Psoas muscle (tissue), 8 donors: ENCODE results near the gene EIF6. TPM values are rescaled to one million over a fixed set of nuclear protein-coding genes. Genes with fewer than 3 reads are reported as not detected.

Source experiments
- ATAC-seq, 4 donors: fragments of 200-7000 bp; cut with Tn5 transposase; one replicate each; pipeline ENCODE4 v1.9.1; 2020; ENCODE audit warnings: moderate library complexity in 3 of 4, mild to moderate bottlenecking in 2 of 4
- DNase-seq, 2 donors: peaks; one replicate each; pipeline ENCODE4 v3.0.0-alpha.2; 2020
- H3K27ac ChIP-seq: fragments of 200-600 bp; one replicate; pipeline ENCODE4 v1.8.0; 2022
- H3K27me3 ChIP-seq, 3 donors: fragments of 200-600 bp in 1 of 3; one replicate each; pipeline versions ENCODE4 v1.6.1 to v1.8.0; 2013 to 2022; ENCODE audit warnings: low read length in 2 of 3, mild to moderate bottlenecking in 2 of 3, moderate library complexity in 1 of 3; ENCODE audit not compliant: insufficient read depth in 3 of 3
- H3K36me3 ChIP-seq, 2 donors: fragments of 200-600 bp in 1 of 2; one replicate each; pipeline versions ENCODE4 v1.6.1 to v1.8.0; 2013 to 2022; ENCODE audit warnings: low read depth in 1 of 2, mild to moderate bottlenecking in 1 of 2, moderate library complexity in 1 of 2; ENCODE audit not compliant: insufficient read depth in 1 of 2
- H3K4me1 ChIP-seq: fragments of 200-600 bp; one replicate; pipeline ENCODE4 v1.8.0; 2022
- H3K4me3 ChIP-seq: fragments of 200-600 bp; one replicate; pipeline ENCODE4 v1.8.0; 2022; ENCODE audit warnings: mild to moderate bottlenecking
- H3K9me3 ChIP-seq: fragments of 200-600 bp; one replicate; pipeline ENCODE4 v1.8.0; 2022
- WGBS, 3 donors: extraction: QIAGEN DNeasy Blood & Tissue Kit; methylation state at CpG; one replicate each; pipeline versions ENCODE4 v1.1.6 to v1.1.7; 2013; 5-methylcytosine and 5-hydroxymethylcytosine counted together
- intact Hi-C, 2 donors: fragments of 100-400 bp; cut with DNase I; formaldehyde crosslinking; loops; one replicate each; pipeline versions ENCODE4 v1.11.0 to v1.14.2; 2022
- polyA plus RNA-seq, 3 donors: library from polyadenylated mRNA; stranded (reverse); fragments of 200-250 nt; gene quantifications; one replicate each; pipeline ENCODE4 v1.2.3, GENCODE V29; 2013
- total RNA-seq, 4 donors: library from RNA; stranded (reverse); fragmentation: NEBNext Ultra II Directional in 2 of 4; extraction: Animal tissue kit (Norgen Biotek cat#: 25700) in 2 of 4; gene quantifications; one replicate each; pipeline versions ENCODE4 v1.2.1 to v1.2.4, GENCODE V29; 2021 to 2023
- TF ChIP-seq, protein P1 (sequence below): fragments of 200-600 bp; IDR thresholded peaks from one replicate; pipeline ENCODE4 v1.8.0; 2022; ENCODE audit warnings: antibody characterized with exemption
- donor health status: healthy with polysubstance abuse.
- donor health status: DM: no; HTN: no; CAD: no; lungs with moderate emphysema.
- donor health status: Bipolar disorder and iron deficiency.
- donor health status: healthy.
- donor health status: DM: yes; HTN: yes; CAD: no.
- donor health status: DM: no; HTN: no; CAD: no.
- donor health status: DM: no; HTN: no; CAD: no.
- donor health status: DM: yes; HTN: yes; CAD: no.

The EIF6 gene
- total and polyA plus RNA-seq, 7 donors: 44.3 to 169 (median 63.0) TPM

- intact Hi-C loops: loop anchor here (5.0 to 10.0 kb wide), 3 partner anchors 124 to 436 kb away; partner anchors contain the start of gene EDEM2 (in 2 of the 2)
- no peak overlapping the region for H3K4me3 ChIP-seq
- H3K9me3 ChIP-seq: no peaks in the 10 kb centered on the region
- no peak for DNase-seq
- no peak overlapping the region for H3K27ac ChIP-seq
- H3K36me3 ChIP-seq: peaks cover 0 to 65% of the 10 kb centered on the region in 2 donors
- no peaks in the 10 kb centered on the region for H3K4me1 ChIP-seq
- TF ChIP-seq, protein P1, sequence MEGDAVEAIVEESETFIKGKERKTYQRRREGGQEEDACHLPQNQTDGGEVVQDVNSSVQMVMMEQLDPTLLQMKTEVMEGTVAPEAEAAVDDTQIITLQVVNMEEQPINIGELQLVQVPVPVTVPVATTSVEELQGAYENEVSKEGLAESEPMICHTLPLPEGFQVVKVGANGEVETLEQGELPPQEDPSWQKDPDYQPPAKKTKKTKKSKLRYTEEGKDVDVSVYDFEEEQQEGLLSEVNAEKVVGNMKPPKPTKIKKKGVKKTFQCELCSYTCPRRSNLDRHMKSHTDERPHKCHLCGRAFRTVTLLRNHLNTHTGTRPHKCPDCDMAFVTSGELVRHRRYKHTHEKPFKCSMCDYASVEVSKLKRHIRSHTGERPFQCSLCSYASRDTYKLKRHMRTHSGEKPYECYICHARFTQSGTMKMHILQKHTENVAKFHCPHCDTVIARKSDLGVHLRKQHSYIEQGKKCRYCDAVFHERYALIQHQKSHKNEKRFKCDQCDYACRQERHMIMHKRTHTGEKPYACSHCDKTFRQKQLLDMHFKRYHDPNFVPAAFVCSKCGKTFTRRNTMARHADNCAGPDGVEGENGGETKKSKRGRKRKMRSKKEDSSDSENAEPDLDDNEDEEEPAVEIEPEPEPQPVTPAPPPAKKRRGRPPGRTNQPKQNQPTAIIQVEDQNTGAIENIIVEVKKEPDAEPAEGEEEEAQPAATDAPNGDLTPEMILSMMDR: no peak
- no peaks in the 10 kb centered on the region for H3K27me3 ChIP-seq
- 79 to 88% (median 86%) methylated on average over 20 of the region's 20 CpGs for WGBS, 3 donors
- ATAC-seq: no peak
These were observed 13.3 kb downstream of the EIF6 start for GRCh38 chr20:35271073-35271882.

DNA sequence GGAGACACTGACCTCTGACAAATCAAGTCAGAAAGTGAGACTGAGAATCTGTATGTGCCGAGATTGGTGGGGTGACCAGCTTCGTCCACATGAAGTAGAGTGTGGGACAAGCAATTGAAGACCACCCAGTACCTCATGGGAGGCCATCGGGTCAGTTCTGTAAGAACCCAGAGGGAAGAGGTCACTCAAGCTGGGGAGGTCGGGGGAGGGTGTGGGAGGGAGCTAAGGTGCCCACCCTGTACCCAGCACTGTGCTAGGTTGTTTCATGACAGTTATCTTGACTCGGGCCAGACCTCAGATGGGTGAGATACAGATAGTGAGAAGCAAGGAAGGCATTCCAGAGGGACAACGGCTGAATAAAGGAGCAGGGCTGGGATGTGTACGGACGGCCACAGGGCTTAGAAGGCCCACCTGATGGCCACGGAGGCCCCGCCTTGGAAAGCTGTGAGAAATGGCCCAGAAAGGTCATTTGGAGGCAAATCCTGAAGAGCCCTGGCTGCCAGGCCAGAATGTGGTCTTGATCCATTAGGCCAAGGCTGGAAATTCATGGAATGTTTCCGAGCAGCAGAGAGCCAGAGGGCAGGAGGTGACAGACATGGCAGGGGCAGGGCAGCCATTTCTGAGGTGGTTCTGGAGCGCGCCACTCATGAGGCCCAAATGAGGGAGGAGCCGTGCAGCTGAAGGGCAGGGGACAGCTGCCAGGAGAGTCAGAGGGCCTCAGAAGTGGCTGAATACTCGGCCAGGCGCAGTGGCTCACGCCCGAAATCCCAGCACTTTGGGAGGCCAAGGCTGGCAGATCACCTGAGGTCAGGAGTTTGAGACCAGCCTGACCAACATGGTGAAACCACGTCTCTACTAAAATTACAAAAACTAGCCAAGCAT lies 14.3 kb downstream of the EIF6 start:
- Histone ChIP-seq H3K4me1 (no peaks in the 10 kb centered on the region), H3K27me3 (no peaks in the 10 kb centered on the region), H3K4me3 (no peak overlapping the region), H3K27ac (no peak overlapping the region), H3K9me3 (no peaks in the 10 kb centered on the region), H3K36me3 (peaks cover 0 to 63% of the 10 kb centered on the region in 2 donors)
- 87 to 91% (median 89%) methylated on average over 19 of the region's 19 CpGs for WGBS, 3 donors
- intact Hi-C loops: loop anchor here (5.0 to 10.0 kb wide), 3 partner anchors 123 to 435 kb away; partner anchors contain the start of gene EDEM2 (in 2 of the 2)
- TF ChIP-seq, protein P1: no peak
- ATAC-seq (no peak), DNase-seq (no peak)

DNA sequence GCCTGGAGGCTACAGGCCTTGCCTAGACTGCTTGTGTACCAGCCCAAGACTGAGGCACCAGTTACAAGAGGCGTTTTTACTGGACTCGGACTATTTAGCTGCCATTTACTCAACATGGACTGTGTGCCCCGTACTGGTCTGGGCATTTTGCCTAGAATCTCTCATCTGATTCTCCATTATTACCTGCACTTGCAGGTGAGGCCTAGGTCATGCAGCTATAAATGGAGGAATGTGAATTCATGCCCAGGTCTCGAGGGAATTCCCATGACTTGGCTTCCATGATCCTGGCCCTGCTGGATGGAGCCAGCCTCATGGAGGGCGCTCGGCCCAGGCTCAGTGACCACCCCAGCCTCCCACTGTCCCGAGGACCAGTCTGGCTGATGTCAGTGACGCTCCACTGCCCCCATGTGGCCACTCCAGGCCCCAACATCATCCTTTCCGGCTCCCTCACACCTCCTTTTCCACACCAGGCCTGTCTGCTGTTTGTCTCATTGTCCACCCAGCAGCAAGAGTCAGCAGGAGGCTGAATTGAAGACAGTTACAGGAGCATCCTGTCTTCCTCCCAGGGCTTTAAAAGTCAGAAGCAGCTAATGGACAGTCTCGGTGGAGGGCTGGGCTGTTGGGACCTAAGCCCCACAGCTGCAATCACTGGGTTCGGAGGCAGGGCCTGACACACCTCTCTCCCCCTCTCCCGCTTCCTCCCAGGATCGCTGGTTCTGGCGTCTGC lies 15.4 kb downstream of the EIF6 start:
- Histone ChIP-seq H3K27me3 (no peaks in the 10 kb centered on the region), H3K36me3 (peaks cover 0 to 54% of the 10 kb centered on the region in 2 donors), H3K4me3 (no peak overlapping the region), H3K27ac (no peak overlapping the region), H3K9me3 (no peaks in the 10 kb centered on the region), H3K4me1 (no peaks in the 10 kb centered on the region)
- intact Hi-C loops: loop anchor here in 1 of 2 donors (10.0 kb wide), 1 partner anchor 434 kb away; no protein-coding TSS in a partner anchor
- TF ChIP-seq, protein P1: peak; percentile 56
- DNase-seq (peak; percentile 66 to 76), ATAC-seq (peak; percentile 72 to 83 (median 76))
- WGBS, 3 donors: 54 to 59% (median 57%) methylated on average over 14 of the region's 14 CpGs

- Histone ChIP-seq H3K9me3 (no peaks in the 10 kb centered on the region), H3K4me3 (no peak overlapping the region), H3K36me3 (peaks cover 0 to 51% of the 10 kb centered on the region in 2 donors), H3K4me1 (no peaks in the 10 kb centered on the region), H3K27me3 (no peaks in the 10 kb centered on the region), H3K27ac (no peak overlapping the region)
- intact Hi-C loops: loop anchor here in 1 of 2 donors (10.0 kb wide), 1 partner anchor 432 kb away; no protein-coding TSS in a partner anchor
- 88 to 92% (median 90%) methylated on average over 14 to 16 of the region's 16 CpGs for WGBS, 3 donors
- DNase-seq: no peak
- TF ChIP-seq, protein P1: no peak
- no peak for ATAC-seq
These were observed 17.5 kb downstream of the EIF6 start for GRCh38 chr20:35267092-35267491.
